ENCODE measurements around the gene ZNF451. TPM values are rescaled to one million over a fixed set of nuclear protein-coding genes. Genes with fewer than 3 reads are reported as not detected.

ZNF451 gene
- total and polyA plus RNA-seq, 2 donors (not counting 3 experiments of a cell fraction or from before 2014, with no cell fraction given) = 9.9 to 64.4 TPM

DNA sequence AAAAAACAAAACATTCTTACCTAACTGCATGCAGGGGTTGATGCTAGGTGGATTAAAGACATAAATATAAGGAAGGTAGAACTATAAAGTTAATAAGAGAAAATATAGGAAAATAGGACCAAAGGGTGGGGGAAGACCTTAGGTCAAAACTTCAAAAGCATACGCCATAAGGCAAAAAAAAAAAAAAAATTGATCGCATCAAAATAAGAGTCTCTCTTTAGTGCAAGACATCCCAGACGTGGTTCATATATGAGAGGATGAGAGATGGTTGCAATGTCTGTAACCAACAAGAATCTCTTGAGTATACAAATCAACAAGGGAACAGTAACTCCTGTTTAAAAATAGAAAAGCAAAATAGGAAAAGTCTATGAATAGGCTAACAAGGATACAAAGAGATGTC lies 90.6 kb downstream of the ZNF451 start:
- Histone ChIP-seq H3K9me3 (replicated peaks; ENCODE audit: control insufficient read depth, insufficient read depth, low read length) (no peaks in the 10 kb centered on the region), H2AFZ (ENCODE audit: low read depth, low read length) (no peak overlapping the region), H3K27me3 (ENCODE audit: control insufficient read depth in 2 of 2, insufficient read depth in 2 of 2, low read length in 2 of 2) (no peaks in the 10 kb centered on the region), H3K4me2 (ENCODE audit: insufficient read depth, low read length) (no peak overlapping the region), H3K9me1 (replicated peaks; ENCODE audit: control insufficient read depth, extremely low read depth, insufficient read depth, low read length) (no peaks in the 10 kb centered on the region), H4K20me1 (replicated peaks; ENCODE audit: control insufficient read depth, extremely low read depth, insufficient read depth, low read length) (no peaks in the 10 kb centered on the region), H3K9ac (replicated peaks; ENCODE audit: extremely low read depth, insufficient read depth, low read length) (no peak overlapping the region), H3K79me2 (ENCODE audit: control insufficient read depth, insufficient read depth, low read length) (peaks cover 30% of the 10 kb centered on the region), H3K4me1 (ENCODE audit: control insufficient read depth, extremely low read depth, insufficient read depth, low read length) (no peaks in the 10 kb centered on the region), H3K36me3 (ENCODE audit: control insufficient read depth in 2 of 2, extremely low read depth in 1 of 2, insufficient read depth in 2 of 2, low read length in 2 of 2) (no peaks in the 10 kb centered on the region), H3K4me3 (replicated peaks in 1 of 3; ENCODE audit: insufficient read depth in 1 of 3, low read depth in 1 of 3, low read length in 3 of 3) (no peak overlapping the region), H3K27ac (ENCODE audit: insufficient read depth, low read depth, low read length) (no peak overlapping the region)
- FAIRE-seq = no peak
- TF ChIP-seq JUN (IDR thresholded peaks at IDR 0.05; ENCODE audit: borderline replicate concordance, insufficient read depth, insufficient read length, low read depth) (no peak), FOS (IDR thresholded peaks at IDR 0.05; ENCODE audit: borderline replicate concordance, insufficient read depth, low read length) (no peak), POLR2AphosphoS5 (IDR thresholded peaks at IDR 0.05; ENCODE audit: insufficient read depth, low read depth, low read length) (no peak)
- intact Hi-C loops (cut with micrococcal nuclease) = no loop called here
- no peak for DNase-seq (ENCODE audit: low read depth, low spot score)
- BruUV-seq (replicated peaks) = no TSS peak
- dilution Hi-C loops (cut with MboI; ENCODE audit: extremely low pct_ligation_motif_present, low sequenced_read_pairs) = no loop called here
- POLR2A ChIA-PET = no interaction called here
- CTCF ChIA-PET = interaction anchor here (1.1 to 2.0 kb wide), 2 partner anchors 9 to 41 kb away, joined by 4 read pairs; partner anchors contain the start of gene RAB23

DNA sequence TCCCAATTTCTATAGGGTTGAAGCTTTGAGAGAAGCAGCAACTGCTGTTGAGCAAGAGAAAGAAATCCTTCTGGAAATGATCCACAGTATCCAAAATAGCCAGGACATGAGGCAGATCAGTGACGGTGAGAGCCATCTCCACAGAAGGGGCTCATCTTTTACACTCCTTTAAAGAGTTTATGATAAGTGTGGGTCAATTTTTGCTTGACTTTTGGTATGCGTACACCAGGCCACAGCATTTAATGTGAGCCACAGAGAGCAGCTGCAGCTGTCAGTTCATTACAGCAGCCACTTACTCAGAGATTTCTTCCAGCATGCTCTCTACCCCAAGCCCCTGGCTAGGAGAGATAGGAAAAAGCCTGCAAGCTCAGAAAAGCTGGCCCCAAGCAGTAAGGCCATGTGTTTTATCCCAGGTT lies 92.0 kb downstream of the ZNF451 start:
- POLR2A ChIA-PET = no interaction called here
- no TSS peak for BruUV-seq (replicated peaks)
- Histone ChIP-seq H2AFZ (ENCODE audit: low read depth, low read length) (no peak overlapping the region), H3K9ac (replicated peaks; ENCODE audit: extremely low read depth, insufficient read depth, low read length) (no peak overlapping the region), H4K20me1 (replicated peaks; ENCODE audit: control insufficient read depth, extremely low read depth, insufficient read depth, low read length) (no peaks in the 10 kb centered on the region), H3K27ac (ENCODE audit: insufficient read depth, low read depth, low read length) (no peak overlapping the region), H3K36me3 (ENCODE audit: control insufficient read depth in 2 of 2, extremely low read depth in 1 of 2, insufficient read depth in 2 of 2, low read length in 2 of 2) (no peaks in the 10 kb centered on the region), H3K4me2 (ENCODE audit: insufficient read depth, low read length) (no peak overlapping the region), H3K9me3 (replicated peaks; ENCODE audit: control insufficient read depth, insufficient read depth, low read length) (no peaks in the 10 kb centered on the region), H3K27me3 (ENCODE audit: control insufficient read depth in 2 of 2, insufficient read depth in 2 of 2, low read length in 2 of 2) (no peaks in the 10 kb centered on the region), H3K4me3 (replicated peaks in 1 of 3; ENCODE audit: insufficient read depth in 1 of 3, low read depth in 1 of 3, low read length in 3 of 3) (no peak overlapping the region), H3K9me1 (replicated peaks; ENCODE audit: control insufficient read depth, extremely low read depth, insufficient read depth, low read length) (no peaks in the 10 kb centered on the region), H3K4me1 (ENCODE audit: control insufficient read depth, extremely low read depth, insufficient read depth, low read length) (no peaks in the 10 kb centered on the region), H3K79me2 (ENCODE audit: control insufficient read depth, insufficient read depth, low read length) (peaks cover 15% of the 10 kb centered on the region)
- intact Hi-C loops (cut with micrococcal nuclease) = no loop called here
- no peak for TF ChIP-seq GATA2 (IDR thresholded peaks at IDR 0.05; ENCODE audit: insufficient read depth, insufficient read length, low read depth, low read length)
- no peak for TF ChIP-seq POLR2AphosphoS5 (IDR thresholded peaks at IDR 0.05; ENCODE audit: insufficient read depth, low read depth, low read length)
- no peak for TF ChIP-seq FOS (IDR thresholded peaks at IDR 0.05; ENCODE audit: borderline replicate concordance, insufficient read depth, low read length)
- no peak for TF ChIP-seq POLR2A (IDR thresholded peaks at IDR 0.05; ENCODE audit: low read depth, low read length)
- TF ChIP-seq, protein P1, sequence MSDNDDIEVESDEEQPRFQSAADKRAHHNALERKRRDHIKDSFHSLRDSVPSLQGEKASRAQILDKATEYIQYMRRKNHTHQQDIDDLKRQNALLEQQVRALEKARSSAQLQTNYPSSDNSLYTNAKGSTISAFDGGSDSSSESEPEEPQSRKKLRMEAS (IDR thresholded peaks at IDR 0.05; ENCODE audit: insufficient read depth, insufficient read length) = no peak
- TF ChIP-seq, protein P2, sequence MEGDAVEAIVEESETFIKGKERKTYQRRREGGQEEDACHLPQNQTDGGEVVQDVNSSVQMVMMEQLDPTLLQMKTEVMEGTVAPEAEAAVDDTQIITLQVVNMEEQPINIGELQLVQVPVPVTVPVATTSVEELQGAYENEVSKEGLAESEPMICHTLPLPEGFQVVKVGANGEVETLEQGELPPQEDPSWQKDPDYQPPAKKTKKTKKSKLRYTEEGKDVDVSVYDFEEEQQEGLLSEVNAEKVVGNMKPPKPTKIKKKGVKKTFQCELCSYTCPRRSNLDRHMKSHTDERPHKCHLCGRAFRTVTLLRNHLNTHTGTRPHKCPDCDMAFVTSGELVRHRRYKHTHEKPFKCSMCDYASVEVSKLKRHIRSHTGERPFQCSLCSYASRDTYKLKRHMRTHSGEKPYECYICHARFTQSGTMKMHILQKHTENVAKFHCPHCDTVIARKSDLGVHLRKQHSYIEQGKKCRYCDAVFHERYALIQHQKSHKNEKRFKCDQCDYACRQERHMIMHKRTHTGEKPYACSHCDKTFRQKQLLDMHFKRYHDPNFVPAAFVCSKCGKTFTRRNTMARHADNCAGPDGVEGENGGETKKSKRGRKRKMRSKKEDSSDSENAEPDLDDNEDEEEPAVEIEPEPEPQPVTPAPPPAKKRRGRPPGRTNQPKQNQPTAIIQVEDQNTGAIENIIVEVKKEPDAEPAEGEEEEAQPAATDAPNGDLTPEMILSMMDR (IDR thresholded peaks at IDR 0.05; ENCODE audit: extremely low read depth in 1 of 2, insufficient read depth in 1 of 2, low read depth in 1 of 2, low read length in 2 of 2) = no peak
- no peak for TF ChIP-seq MYC (IDR thresholded peaks at IDR 0.05; ENCODE audit: low read depth, low read length)
- no peak for TF ChIP-seq EZH2 (IDR thresholded peaks at IDR 0.05; ENCODE audit: borderline replicate concordance, low read depth, low read length, severe bottlenecking)
- TF ChIP-seq JUN (IDR thresholded peaks at IDR 0.05; ENCODE audit: borderline replicate concordance, insufficient read depth, insufficient read length, low read depth) = no peak
- CTCF ChIA-PET = interaction anchor here (2.0 kb wide), 1 partner anchor 8 kb away, joined by 4 read pairs; no protein-coding TSS in a partner anchor
- no peak for FAIRE-seq
- dilution Hi-C loops (cut with MboI; ENCODE audit: extremely low pct_ligation_motif_present, low sequenced_read_pairs) = no loop called here
- DNase-seq (ENCODE audit: low read depth, low spot score) = no peak
